Right lobe of liver (tissue), 4 donors: Measurements from ENCODE around the gene PTPRN2.

ENCODE experiments used
- POLR2A ChIP-seq: fragments of 450-650 bp; IDR thresholded peaks from one replicate; pipeline ENCODE4 v1.6.1; 2017; ENCODE audit warnings: antibody characterized with exemption, mild to moderate bottlenecking
- TF ChIP-seq, protein P1 (sequence below), 4 donors: fragments of 200-600 bp in 3 of 4; fragments of 450-650 bp in 1 of 4; IDR thresholded peaks; one replicate each; pipeline versions ENCODE4 v1.5.1 to v1.8.0; 2016 to 2022; ENCODE audit warnings: antibody characterized with exemption in 4 of 4, mild to moderate bottlenecking in 2 of 4
- donor health status: DM: no; HTN: no; CAD: no.
- donor health status: DM: no; HTN: no; CAD: no.
- donor health status: DM: no; HTN: yes; CAD: no.

- TF ChIP-seq, protein P1, sequence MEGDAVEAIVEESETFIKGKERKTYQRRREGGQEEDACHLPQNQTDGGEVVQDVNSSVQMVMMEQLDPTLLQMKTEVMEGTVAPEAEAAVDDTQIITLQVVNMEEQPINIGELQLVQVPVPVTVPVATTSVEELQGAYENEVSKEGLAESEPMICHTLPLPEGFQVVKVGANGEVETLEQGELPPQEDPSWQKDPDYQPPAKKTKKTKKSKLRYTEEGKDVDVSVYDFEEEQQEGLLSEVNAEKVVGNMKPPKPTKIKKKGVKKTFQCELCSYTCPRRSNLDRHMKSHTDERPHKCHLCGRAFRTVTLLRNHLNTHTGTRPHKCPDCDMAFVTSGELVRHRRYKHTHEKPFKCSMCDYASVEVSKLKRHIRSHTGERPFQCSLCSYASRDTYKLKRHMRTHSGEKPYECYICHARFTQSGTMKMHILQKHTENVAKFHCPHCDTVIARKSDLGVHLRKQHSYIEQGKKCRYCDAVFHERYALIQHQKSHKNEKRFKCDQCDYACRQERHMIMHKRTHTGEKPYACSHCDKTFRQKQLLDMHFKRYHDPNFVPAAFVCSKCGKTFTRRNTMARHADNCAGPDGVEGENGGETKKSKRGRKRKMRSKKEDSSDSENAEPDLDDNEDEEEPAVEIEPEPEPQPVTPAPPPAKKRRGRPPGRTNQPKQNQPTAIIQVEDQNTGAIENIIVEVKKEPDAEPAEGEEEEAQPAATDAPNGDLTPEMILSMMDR (IDR thresholded peaks at IDR 0.05): no peak
- no peak for TF ChIP-seq POLR2A
Measured at GRCh38 chr7:157538321-157538720, 1049.3 kb downstream of the PTPRN2 start.
